HG03064 (cell line): ENCODE measurements around the gene SPHK2.
"Not testable (repeated sequence)": the region's sequence is repeated elsewhere in the genome, so short reads cannot be mapped to it uniquely, and the experiment has no call there.

Experiments used
- ATAC-seq: cut with Tn5 transposase; IDR thresholded peaks from one replicate; pipeline ENCODE4 v1.9.1; 2021; ENCODE audit warnings: low read depth; ENCODE audit not compliant: unreplicated experiment

The SPHK2 gene

DNA sequence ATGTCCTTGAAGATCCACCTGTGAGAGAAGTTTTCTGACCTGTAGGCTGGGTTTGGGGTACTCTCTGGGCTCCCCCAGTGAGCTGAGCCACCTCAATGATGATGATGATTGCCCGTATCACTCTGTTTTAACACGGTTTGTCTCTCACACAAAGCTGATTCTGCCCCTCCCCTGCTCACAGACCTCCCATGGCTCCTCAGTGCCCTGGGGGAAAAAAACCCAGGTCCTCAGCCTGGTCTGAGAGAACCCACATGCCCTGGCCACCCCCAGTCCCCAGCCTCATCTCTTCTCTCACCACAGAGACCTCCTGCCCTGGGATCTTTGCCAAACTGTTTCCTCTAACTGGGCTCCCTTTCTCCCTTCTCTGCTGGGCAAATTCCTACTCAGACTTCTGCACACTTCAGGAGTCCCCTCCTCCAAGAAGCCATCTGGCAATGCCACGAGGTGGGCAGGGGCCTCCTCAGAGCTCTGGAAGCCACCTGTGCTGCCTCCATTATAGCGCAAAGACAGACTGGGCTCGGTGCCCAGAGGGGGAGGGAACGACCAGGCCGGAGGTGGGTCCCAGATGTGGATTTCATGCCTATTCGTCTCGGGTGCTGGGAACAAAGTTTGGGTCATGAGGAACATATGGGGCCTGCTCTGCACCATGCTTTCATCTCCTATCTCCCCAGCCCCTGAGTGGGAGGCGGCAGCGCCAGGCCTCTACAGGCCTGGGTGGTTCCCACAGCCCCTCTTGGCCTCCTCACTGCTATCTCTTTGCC is 35.2 kb downstream of the SPHK2 start:
- ATAC-seq = no peak

DNA sequence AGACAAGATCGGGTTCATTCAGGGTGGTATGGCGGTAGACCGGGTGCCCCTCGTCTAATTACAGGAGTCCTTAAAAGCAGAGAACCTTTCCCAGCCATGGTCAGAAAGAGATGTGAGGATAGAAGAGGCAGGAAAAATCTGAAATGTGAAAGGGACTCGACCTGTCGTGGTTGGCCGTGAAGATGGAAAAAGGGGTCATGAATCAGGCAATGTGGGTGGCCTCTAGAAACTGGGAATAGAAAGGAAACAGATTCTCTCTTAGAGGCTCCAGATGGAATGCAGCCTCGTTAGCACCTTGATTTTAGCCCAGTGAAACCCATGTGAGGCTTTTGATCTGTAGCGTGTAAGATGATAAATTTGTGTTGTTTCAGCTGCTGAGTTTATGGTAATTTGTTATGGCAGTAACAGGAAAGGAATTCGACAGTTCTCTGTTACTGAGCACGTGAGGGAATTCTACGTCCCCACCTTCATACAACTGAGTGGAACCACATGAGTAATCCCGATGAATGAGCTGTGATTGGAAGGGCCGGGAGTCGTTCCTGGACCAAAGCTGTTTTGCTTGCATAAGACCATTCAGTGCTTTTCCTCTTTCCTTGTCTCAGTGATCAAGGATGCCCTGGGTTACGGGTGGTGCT is 37.7 kb downstream of the SPHK2 start:
- ATAC-seq = no peak

DNA sequence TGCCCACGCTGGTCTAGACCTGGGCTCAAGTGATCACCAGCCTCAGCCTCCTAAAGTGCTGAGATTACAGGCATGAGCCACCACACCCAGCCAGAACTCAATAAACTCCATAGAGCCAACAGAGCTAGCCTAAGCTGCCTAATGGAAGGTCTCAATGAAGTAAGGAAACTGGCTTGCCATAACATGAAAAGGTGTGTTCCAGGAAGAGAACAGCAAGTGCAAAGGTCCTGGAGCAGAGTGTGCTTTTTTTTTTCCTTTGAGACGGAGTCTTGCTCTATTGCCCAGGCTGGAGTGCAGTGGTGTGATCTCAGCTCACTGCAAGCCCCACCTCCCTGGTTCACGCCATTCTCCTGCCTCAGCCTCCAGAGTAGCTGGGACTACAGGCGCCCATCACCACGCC is 38.5 kb downstream of the SPHK2 start:
- not testable (repeated sequence) for ATAC-seq

DNA sequence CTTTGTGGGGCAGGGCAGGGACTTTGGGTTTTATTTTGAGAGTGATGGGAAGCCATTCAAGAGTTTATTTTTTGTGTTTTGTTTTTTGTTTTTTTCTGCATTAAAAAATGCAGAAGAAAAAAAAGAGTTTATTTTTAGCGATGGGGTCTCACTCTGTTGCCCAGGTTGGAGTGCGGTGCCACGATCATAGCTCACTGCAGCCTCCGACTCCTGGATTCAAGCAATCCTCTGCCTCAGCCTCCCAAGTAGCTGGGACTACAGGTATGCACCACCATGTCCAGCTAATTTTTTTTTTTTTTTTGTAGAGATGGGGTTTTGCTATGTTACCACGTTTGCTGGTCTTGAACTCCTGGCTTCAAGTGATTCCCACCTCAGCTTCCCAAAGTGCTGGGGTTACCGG is 39.2 kb downstream of the SPHK2 start:
- no peak for ATAC-seq

DNA sequence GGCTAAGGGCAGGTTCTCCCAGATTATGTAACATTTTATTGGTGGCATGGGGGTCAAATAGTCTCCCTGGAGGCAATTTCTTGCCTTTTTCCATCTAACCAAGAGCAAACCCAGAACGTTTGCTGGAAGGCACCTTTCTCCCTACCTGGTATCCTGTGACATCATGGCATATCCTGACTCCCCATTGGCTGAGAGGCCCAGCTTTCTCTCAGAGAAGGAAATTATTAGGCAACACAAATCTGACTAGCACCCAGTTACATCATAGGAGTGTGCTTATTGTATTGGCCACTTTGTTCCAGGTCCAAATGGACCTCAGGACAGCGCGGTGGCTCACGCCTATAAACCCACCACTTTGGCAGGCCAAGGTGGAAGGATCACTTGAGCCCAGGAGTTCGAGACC is 40.5 kb downstream of the SPHK2 start:
- ATAC-seq = no peak

DNA sequence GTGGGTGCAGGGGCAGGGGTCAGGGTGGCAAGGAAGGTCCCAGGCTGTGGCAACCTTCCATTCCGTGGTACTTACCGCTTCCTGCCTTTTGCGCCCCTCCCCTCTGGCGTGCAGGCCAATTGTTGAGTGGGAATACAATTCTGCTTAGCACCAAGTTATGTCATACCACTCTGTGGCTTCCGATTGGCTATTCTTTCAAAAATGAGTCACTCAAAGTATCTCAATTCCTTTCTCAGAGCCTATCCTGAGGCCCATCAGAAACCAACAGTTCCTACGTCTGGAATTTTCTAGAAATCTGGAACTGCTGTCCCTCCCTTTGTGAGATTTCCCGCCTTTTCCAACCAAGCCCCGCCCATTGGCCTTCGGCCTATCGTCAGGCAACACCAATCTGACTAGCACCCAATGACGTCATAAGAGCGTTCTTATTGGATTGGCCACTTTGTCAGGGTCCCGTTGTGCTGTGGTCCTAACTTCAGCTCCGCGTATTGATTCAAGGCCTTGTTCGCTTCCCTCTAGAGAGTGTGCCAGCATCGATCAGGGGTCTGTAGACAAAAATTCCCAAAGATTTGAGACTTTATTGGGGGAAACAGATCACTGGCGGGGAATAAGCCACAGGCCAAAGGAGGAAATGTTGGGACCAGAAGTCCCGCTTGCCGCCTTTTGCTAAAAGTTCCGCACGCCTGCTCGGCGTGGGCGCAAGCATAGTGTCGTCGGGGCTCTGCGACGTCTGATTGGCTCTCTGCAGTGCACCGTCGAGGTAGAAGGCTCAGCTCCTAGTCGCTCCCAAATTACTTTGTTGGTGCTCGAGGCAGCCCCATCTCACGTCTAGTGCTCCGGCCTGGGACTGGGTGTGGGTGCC is 41.8 kb downstream of the SPHK2 start:
- peak; percentile 59 for ATAC-seq

- ATAC-seq = no peak
These were observed 42.4 kb downstream of the SPHK2 start for GRCh38 chr19:48661711-48662090.

GRCh38 chr19:48663667-48664066 is 44.4 kb downstream of the SPHK2 start:
- no peak for ATAC-seq

DNA sequence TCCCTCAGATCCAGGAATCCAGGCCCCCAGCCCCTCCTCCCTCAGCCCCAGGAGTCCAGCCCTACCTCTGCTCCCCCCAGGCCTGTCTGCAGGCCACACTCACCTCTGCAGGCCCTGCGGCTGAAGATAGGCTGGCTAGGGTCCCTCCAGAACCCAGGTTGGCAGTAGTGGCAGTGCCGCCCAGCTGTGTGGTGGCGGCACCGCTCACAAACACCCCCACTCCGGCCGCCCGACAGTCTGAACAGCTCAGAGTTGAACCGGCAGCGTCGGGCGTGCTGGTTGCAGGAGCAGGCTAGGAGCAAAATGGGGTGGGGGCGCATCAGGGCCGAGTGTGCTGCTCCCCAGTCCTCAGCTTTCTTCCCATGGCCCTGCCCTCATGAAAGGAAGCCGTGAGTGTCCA is 45.2 kb downstream of the SPHK2 start:
- no peak for ATAC-seq

DNA sequence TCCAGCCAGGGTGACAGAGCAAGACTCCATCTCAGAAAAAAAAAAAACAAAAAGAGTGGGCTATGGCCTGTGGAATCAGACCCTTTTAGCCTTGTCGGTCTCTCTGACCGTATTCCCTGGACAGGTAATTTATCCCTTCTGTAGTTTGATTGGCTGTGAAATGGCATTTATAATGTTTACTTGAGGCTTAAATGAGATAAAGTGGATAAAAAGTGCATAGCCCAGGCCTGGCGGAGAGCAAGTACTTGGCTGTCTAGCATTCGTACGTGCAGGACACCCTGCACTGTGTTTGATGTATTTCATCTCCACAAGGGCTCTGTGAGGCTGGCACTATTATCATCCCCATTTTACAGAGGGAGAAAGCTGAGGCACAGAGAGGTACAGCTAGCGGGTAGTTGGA is 46.5 kb downstream of the SPHK2 start:
- no peak for ATAC-seq

- ATAC-seq = no peak
These were observed 49.0 kb downstream of the SPHK2 start for GRCh38 chr19:48668332-48668731.

DNA sequence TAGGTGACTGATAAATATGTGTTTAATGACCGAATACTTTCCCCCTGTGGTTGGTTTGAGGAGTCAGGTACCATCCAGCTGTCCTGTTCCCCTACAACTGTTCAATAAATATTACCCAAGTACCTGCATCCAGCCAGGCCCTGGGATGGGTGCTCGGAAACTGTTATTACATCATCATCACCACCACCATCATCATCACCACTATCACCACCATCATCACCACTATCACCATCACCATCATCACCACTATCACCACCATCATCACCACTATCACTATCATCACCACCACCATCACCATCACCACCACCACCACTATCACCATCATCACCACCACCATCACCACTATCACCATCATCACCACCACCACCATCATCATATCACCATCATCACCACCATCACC is 49.5 kb downstream of the SPHK2 start:
- ATAC-seq = no peak

DNA sequence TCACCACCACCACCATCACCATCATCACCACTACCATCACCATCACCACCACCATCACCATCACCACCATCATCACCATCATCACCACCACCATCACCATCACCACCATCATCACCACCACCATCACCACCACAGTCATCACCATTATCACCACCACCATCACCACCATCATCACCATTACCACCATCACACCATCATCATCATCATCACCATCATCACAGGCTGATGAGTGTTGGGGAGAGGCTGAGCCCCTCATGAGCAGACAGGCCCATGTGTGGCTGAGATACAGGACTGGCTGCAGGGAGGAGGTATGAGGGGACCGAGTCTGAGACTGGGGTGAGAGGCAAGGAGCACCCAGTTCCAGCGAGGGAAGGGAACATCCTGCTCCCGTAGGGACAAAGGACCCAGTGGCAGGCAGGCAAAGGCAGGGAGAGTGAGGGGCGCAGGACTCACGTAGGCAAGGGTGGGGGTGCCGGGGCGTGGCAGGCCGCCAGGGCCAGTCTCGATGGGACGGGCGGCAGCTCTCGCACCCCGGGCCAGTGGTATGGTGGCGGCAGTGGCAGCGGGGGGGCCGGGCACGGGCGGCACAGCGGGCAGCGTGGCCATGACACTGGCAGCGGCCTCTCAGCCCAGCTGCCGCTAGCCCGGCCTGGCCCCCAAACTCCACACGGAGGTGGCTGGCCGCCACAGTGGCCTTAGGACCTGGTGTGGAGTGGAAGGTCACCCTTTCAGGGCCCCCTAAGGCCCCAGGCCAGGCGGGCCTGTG is 50.8 kb downstream of the SPHK2 start:
- ATAC-seq = no peak

GRCh38 chr19:48670699-48671445 is 51.6 kb downstream of the SPHK2 start:
- no peak for ATAC-seq

- no peak for ATAC-seq
These were observed 52.2 kb downstream of the SPHK2 start for GRCh38 chr19:48671446-48671995.

GRCh38 chr19:48672994-48673393 is 53.7 kb downstream of the SPHK2 start, which contains the start of gene NTN5:
TSS of gene NTN5 (minus strand) at chr19:48673017. CDS start at chr19:48670986, 2,031 bp downstream.
- no peak for ATAC-seq

DNA sequence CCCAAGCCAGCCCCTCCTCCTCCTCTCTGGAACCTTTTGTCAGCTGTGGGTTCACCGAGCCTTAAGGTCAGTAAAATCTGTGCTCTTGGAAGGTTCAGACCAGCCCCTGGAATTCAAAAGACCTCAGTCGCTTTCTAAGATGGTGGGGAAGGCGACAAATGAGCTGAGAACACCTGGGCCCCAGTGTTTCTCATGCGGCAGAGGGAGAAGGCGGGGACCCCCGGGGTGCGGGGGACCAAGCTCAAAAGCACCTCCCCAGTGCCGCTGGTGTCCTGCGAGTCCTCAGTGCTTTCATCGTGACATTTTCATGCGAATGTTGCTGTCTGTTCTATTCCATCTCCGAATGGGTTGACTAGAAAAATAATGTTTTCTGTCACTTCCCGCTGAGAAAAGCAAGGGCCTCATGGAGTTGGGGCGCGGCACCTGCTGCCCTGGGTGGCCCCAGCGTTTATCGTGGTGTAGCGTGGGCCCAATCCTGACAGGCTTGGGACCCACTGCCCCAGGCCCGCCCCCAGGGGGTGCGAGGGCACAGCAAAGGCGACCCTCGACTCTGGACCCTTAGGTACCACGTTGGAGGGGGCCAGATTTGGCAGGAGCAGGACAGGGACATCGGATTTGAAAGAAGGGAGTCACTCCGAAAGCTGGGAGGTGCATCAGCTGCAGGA is 54.3 kb downstream of the SPHK2 start:
- no peak for ATAC-seq

GRCh38 chr19:48674216-48674809 is 55.0 kb downstream of the SPHK2 start:
- ATAC-seq = no peak
